ENCODE data around the gene CMTR2. TPM values are rescaled to one million over a fixed set of nuclear protein-coding genes. Genes with fewer than 3 reads are reported as not detected.

The CMTR2 gene
- total and polyA plus RNA-seq, 7 donors: 4.8 to 25.7 (median 15.5) TPM

DNA sequence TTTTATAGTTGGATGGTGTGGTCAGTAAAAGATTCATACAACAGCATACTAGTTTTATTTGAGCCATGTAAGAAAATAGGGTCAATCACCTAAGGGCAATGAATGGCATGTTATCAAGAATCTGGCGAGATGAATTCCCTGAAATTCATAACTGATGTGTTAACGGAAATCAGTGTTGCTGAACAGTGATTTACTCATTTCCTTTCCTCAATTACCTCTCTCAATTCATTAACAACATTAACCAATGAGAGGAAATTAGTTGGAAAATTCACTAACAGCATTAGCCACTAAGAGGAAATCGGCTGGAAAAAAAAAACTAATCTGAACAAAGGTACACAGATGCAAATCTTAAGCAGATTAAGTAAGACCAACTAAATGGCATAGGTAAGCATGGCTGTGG lies 6.3 kb downstream of the CMTR2 start:
- H3K36me3 ChIP-seq: peaks cover 9 to 37% (median 14%) of the 10 kb centered on the region in 4 donors
- DNase-seq: no peak
- H3K9me3 ChIP-seq: no peaks in the 10 kb centered on the region
- peaks cover 0 to 6% (median 1%) of the 10 kb centered on the region in 4 donors for H3K4me1 ChIP-seq
- no peak overlapping the region for H3K27ac ChIP-seq
- no peaks in the 10 kb centered on the region for H3K27me3 ChIP-seq
- intact Hi-C loops (cut with DNase I): loop anchor here (10.0 kb wide), 1 partner anchor 202 kb away; the partner anchor contains the start of gene ZNF19
- H3K4me3 ChIP-seq: no peak overlapping the region
- TF ChIP-seq EP300 (IDR thresholded peaks at IDR 0.05): no peak
- 94 to 95% methylated on average over 3 of the region's 3 CpGs for WGBS, 2 donors

DNA sequence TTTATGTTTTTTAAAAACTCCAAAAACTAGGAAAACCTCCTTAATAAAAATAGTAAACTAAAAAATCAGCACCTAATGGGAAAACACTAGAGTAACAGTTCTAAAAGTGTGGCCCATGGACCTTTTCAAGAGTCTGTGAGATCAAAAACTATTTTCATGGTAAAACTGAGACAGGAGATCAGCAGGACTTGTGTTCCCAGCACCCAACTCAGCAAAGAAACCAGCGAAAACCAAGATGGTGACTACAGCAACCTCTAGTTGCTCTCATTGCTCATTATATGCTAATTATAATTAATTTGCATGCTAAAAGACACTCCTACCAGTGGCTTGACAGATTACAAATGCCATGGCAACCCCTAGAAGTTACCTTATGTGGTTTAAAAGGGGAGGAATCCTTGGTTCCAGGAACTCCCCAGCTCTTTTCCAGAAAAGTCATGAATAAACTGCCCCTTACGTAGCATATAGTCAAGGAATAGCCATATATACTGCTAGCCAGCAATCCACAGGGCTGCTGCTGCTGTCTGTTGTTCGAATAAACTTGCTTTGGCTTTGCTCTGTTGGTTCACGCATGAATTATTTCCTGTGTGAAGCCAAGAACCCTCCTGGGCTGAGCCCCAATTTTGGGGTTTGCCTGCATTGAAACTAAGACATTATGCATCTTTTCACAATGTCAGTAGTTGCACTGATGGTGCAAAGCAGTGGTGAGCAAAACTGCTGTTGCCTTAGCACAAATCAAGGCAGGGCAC lies 12.4 kb downstream of the CMTR2 start:
- Histone ChIP-seq H3K27ac (no peak overlapping the region), H3K9me3 (peaks cover 0 to 2% (median 0%) of the 10 kb centered on the region in 4 donors)
- TF ChIP-seq POLR2A (IDR thresholded peaks at IDR 0.05) (no peak), EP300 (IDR thresholded peaks at IDR 0.05) (no peak), POLR2AphosphoS5 (IDR thresholded peaks at IDR 0.05) (no peak)
- TF ChIP-seq, protein P1, sequence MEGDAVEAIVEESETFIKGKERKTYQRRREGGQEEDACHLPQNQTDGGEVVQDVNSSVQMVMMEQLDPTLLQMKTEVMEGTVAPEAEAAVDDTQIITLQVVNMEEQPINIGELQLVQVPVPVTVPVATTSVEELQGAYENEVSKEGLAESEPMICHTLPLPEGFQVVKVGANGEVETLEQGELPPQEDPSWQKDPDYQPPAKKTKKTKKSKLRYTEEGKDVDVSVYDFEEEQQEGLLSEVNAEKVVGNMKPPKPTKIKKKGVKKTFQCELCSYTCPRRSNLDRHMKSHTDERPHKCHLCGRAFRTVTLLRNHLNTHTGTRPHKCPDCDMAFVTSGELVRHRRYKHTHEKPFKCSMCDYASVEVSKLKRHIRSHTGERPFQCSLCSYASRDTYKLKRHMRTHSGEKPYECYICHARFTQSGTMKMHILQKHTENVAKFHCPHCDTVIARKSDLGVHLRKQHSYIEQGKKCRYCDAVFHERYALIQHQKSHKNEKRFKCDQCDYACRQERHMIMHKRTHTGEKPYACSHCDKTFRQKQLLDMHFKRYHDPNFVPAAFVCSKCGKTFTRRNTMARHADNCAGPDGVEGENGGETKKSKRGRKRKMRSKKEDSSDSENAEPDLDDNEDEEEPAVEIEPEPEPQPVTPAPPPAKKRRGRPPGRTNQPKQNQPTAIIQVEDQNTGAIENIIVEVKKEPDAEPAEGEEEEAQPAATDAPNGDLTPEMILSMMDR (IDR thresholded peaks at IDR 0.05): no peak

DNA sequence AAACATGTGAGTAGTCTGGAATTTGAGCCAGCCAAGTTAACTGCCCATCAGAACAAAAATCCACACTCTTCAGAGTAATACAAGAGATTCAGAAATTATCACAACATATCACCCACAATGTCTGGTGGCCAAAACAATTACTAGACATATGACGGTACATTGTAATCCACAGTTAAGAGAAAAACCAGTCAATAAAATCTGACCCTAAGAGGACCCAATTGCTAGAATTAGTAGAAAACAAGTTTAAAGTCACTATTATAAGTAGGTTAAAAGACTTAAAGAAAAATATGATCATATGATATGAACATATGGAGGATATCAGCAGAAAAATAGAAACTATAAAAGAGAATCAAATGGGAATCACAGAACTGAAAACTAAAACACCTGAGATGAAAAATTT lies 15.8 kb downstream of the CMTR2 start:
- intact Hi-C loops (cut with DNase I): no loop called here
- Histone ChIP-seq H3K4me1 (no peaks in the 10 kb centered on the region), H3K27me3 (no peaks in the 10 kb centered on the region), H3K27ac (no peak overlapping the region), H3K4me3 (no peak overlapping the region), H3K36me3 (no peaks in the 10 kb centered on the region), H3K9me3 (peaks cover 0 to 2% (median 0%) of the 10 kb centered on the region in 4 donors)
- TF ChIP-seq EP300 (IDR thresholded peaks at IDR 0.05) (no peak), POLR2AphosphoS5 (IDR thresholded peaks at IDR 0.05) (no peak), POLR2A (IDR thresholded peaks at IDR 0.05) (no peak)
- TF ChIP-seq, protein P1 (IDR thresholded peaks at IDR 0.05): no peak
- 94 to 97% methylated on average over 1 of the region's 1 CpG for WGBS, 2 donors
- no peak for DNase-seq

More for the DNA sequence above, 12.4 kb downstream of the CMTR2 start:
- no peaks in the 10 kb centered on the region for H3K36me3 ChIP-seq
- no peaks in the 10 kb centered on the region for H3K4me1 ChIP-seq
- no peak for DNase-seq
- WGBS, 2 donors: 94 to 95% methylated on average over 4 of the region's 4 CpGs
- intact Hi-C loops (cut with DNase I): no loop called here
- no peak overlapping the region for H3K4me3 ChIP-seq
- no peaks in the 10 kb centered on the region for H3K27me3 ChIP-seq

DNA sequence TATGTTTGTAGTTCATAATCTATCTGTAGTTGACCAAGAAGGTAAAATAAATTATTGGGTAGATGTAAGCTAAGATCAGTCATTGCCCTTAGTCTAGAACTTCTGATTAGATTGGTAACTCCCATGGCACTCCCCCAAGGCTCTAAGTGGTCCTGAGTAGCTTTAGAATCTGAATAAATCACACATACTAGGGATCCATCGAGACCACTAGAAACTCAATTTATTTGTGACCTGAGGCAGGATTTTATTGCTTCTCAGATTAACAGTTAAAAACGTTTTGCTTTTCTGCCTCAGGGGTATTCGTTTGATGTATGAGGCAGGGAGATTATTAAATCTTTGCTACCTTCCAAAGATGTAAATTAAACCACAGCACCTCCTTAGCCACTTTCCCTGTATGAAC lies 24.9 kb downstream of the CMTR2 start:
- TF ChIP-seq EP300 (IDR thresholded peaks at IDR 0.05): no peak
- TF ChIP-seq POLR2AphosphoS5 (IDR thresholded peaks at IDR 0.05): no peak
- TF ChIP-seq, protein P1 (IDR thresholded peaks at IDR 0.05): no peak
- no peak for TF ChIP-seq POLR2A (IDR thresholded peaks at IDR 0.05)
- intact Hi-C loops (cut with DNase I): no loop called here
- H3K4me3 ChIP-seq: no peak overlapping the region
- DNase-seq: no peak
- no peaks in the 10 kb centered on the region for H3K4me1 ChIP-seq
- H3K27me3 ChIP-seq: no peaks in the 10 kb centered on the region
- no peaks in the 10 kb centered on the region for H3K9me3 ChIP-seq
- H3K36me3 ChIP-seq: no peaks in the 10 kb centered on the region
- no peak overlapping the region for H3K27ac ChIP-seq
- 44 to 58% methylated on average over 3 of the region's 3 CpGs for WGBS, 2 donors

DNA sequence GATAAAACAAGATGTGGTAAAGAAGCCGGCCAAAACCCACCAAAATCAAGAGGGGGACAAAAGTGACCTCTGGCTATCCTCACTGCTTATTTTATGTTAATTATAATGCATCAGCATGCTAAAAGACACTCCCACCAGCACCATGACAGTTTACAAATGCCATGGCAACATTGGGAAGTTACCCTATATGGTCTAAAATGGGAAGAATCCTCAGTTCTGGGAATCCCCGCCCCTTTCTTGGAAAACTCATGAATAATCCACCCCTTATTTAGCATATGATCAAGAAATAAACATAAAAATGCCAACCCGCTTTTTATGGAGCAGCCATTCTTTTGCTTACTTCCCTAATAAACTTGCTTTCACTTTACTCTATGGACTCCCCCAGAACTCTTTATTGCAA lies 25.6 kb downstream of the CMTR2 start:
- Histone ChIP-seq H3K4me3 (no peak overlapping the region), H3K27ac (no peak overlapping the region), H3K4me1 (no peaks in the 10 kb centered on the region), H3K36me3 (no peaks in the 10 kb centered on the region), H3K9me3 (no peaks in the 10 kb centered on the region), H3K27me3 (no peaks in the 10 kb centered on the region)
- intact Hi-C loops (cut with DNase I): no loop called here
- no peak for TF ChIP-seq EP300 (IDR thresholded peaks at IDR 0.05)
- no peak for TF ChIP-seq POLR2AphosphoS5 (IDR thresholded peaks at IDR 0.05)
- TF ChIP-seq, protein P1 (IDR thresholded peaks at IDR 0.05): no peak
- no peak for TF ChIP-seq POLR2A (IDR thresholded peaks at IDR 0.05)
- WGBS, 2 donors: 71 to 86% methylated on average over 3 of the region's 3 CpGs
- no peak for DNase-seq

Measured in sigmoid colon (tissue), 7 donors.